AG10803 (cell line): ENCODE measurements around the gene KLC4.
A peak's percentile ranks its signal among the peaks of the same experiment; 100 is the strongest.

ENCODE experiments used
- DNase-seq: peaks from one replicate; pipeline ENCODE4 v3.0.0; 2010; ENCODE audit warnings: low read depth
- H3K4me3 ChIP-seq: 2 replicates; pipeline ENCODE4 v1.5.1; 2011; ENCODE audit warnings: mild to moderate bottlenecking, low read length, control low read depth
- TF ChIP-seq, protein P1 (sequence below): conservative IDR thresholded peaks from 2 replicates; pipeline ENCODE4 v1.5.1; 2011; ENCODE audit warnings: mild to moderate bottlenecking, low read length, control low read depth, inconsistent platforms

KLC4 gene

GRCh38 chr6:43016176-43016942 lies 43.1 kb upstream of the KLC4 start:
- no peak for DNase-seq
- H3K4me3 ChIP-seq: peak overlapping the region; percentile 13
- TF ChIP-seq, protein P1, sequence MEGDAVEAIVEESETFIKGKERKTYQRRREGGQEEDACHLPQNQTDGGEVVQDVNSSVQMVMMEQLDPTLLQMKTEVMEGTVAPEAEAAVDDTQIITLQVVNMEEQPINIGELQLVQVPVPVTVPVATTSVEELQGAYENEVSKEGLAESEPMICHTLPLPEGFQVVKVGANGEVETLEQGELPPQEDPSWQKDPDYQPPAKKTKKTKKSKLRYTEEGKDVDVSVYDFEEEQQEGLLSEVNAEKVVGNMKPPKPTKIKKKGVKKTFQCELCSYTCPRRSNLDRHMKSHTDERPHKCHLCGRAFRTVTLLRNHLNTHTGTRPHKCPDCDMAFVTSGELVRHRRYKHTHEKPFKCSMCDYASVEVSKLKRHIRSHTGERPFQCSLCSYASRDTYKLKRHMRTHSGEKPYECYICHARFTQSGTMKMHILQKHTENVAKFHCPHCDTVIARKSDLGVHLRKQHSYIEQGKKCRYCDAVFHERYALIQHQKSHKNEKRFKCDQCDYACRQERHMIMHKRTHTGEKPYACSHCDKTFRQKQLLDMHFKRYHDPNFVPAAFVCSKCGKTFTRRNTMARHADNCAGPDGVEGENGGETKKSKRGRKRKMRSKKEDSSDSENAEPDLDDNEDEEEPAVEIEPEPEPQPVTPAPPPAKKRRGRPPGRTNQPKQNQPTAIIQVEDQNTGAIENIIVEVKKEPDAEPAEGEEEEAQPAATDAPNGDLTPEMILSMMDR: no peak

DNA sequence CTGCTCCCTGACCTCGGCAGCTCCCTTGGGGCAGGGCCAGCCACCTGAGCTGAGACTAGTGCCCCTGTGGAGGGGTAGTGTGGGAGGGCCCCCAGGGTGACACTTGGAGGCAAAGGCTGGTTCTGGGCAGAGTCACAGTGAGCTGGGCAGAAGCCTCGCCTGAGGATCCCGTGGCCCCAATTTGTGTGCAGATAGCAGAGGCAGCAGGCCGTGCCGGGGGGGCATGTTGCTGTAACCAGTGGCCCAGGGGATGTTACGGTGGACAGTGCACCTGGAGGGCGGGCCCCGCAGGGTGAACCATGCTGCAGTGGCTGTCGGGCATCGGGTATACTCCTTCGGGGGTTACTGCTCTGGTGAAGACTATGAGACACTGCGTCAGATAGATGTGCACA lies 42.5 kb upstream of the KLC4 start:
- no peak overlapping the region for H3K4me3 ChIP-seq
- TF ChIP-seq, protein P1: no peak
- DNase-seq: no peak

- no peak for DNase-seq
- no peak overlapping the region for H3K4me3 ChIP-seq
- TF ChIP-seq, protein P1: no peak
Measured at GRCh38 chr6:43019152-43019551, 40.3 kb upstream of the KLC4 start.

DNA sequence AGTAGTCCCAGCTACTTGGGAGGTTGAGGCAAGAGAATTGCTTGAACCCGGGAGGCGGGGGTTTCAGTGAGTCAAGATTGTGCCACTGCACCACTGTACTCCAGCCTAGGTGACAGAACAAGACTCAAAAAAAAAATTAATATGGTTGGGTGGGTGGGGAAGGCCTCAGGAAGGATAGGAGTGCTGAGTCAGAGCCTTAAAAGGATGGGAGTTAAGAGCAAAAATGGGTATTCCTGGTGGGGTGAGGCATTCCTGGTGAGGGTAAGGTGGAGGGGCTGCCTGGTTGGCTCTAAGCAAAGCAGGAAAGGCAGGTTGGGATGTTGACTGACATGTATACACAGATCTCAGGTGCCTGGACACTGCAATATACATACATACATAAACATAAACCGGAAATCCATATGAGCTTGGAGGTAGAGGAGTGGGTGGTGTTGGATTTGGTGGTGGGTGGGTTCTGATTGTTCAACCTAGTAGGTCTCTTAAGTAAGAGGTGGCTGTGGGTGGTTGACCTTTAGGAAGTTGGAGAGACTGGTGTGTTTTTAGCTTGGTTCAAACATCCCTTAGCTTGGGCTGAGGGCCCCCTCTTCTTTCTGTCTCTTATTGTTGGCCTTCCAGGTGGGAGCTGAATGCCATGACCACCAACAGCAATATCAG lies 39.3 kb upstream of the KLC4 start:
- no peak overlapping the region for H3K4me3 ChIP-seq
- TF ChIP-seq, protein P1: no peak
- DNase-seq: no peak

DNA sequence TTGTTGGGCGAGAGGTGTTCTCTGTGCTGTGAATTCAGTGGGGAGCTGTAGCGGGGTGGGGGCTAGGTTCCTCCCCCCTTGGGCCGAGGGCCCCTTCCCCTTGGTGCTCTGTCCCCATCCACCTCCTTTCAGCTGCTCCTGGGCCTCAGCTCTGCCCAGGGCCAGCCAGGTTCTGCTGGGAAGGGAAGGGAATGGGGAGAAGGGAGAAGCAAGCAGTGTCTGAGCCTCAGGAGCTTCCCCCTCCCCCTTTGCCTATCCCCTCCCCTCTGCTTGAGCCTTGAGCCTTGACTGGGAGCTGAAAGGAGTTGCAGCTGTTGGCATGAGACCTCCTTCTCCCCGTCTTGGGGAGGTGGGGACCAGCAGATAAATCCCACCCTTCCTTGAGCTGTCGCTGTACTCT lies 38.6 kb upstream of the KLC4 start:
- no peak for DNase-seq
- H3K4me3 ChIP-seq: peak overlapping the region; percentile 99
- TF ChIP-seq, protein P1: no peak

- TF ChIP-seq, protein P1: no peak
- H3K4me3 ChIP-seq: peak within 1 kb of the TSS; percentile 99
- DNase-seq: peak; percentile 65
Measured at GRCh38 chr6:43021270-43022047, 38.0 kb upstream of the KLC4 start, which contains the start of gene RRP36. TSS of gene RRP36 (plus strand) at chr6:43021623. CDS start at chr6:43021655, 32 bp downstream.
